HEK293T (cell line): ENCODE data around the gene NR5A1.

Source experiments
- CTCF ChIA-PET: fragments of 350-600 bp; formaldehyde crosslinking; extraction: SDS; loops from one replicate; lab custom pipeline; 2021; ENCODE audit warnings: antibody characterized with exemption, inconsistent platforms; lab: Yijun Ruan, JAX
- POLR2A ChIA-PET: fragments of 350-600 bp; formaldehyde crosslinking; extraction: SDS; loops from one replicate; lab custom pipeline; 2020; ENCODE audit warnings: antibody characterized with exemption, inconsistent platforms; lab: Yijun Ruan, JAX
- DNase-seq: peaks from one replicate; pipeline ENCODE4 v3.0.0; 2012; ENCODE audit warnings: mixed read lengths; ENCODE audit errors: extremely low spot score
- ARNT ChIP-seq: fragments of 450-650 bp; IDR thresholded peaks from 2 replicates; pipeline ENCODE4 v1.6.1; 2017; ENCODE audit warnings: mild to moderate bottlenecking
- BHLHE40 ChIP-seq: fragments of 450-650 bp; IDR thresholded peaks from 2 replicates; pipeline ENCODE4 v1.6.1; 2016; ENCODE audit warnings: mild to moderate bottlenecking, moderate library complexity, borderline replicate concordance
- CTBP1 ChIP-seq: fragments of 450-650 bp; IDR thresholded peaks from 2 replicates; pipeline ENCODE4 v1.6.1; 2016; ENCODE audit warnings: borderline replicate concordance
- ELF4 ChIP-seq: fragments of 450-650 bp; IDR thresholded peaks from 2 replicates; pipeline ENCODE4 v1.6.1; 2017; ENCODE audit warnings: antibody characterized with exemption
- FOXA1 ChIP-seq: fragments of 450-650 bp; IDR thresholded peaks from 2 replicates; pipeline ENCODE4 v1.6.1; 2016; ENCODE audit warnings: mild to moderate bottlenecking
- FOXK2 ChIP-seq: fragments of 450-650 bp; IDR thresholded peaks from 2 replicates; pipeline ENCODE4 v1.6.1; 2016; ENCODE audit warnings: mild to moderate bottlenecking
- FOXM1 ChIP-seq: fragments of 450-650 bp; IDR thresholded peaks from 2 replicates; pipeline ENCODE4 v1.6.1; 2017; ENCODE audit warnings: mild to moderate bottlenecking, borderline replicate concordance
- HDGF ChIP-seq: fragments of 450-650 bp; IDR thresholded peaks from 2 replicates; pipeline ENCODE4 v1.6.1; 2017; ENCODE audit warnings: antibody characterized with exemption, borderline replicate concordance
- L3MBTL2 ChIP-seq: fragments of 450-650 bp; conservative IDR thresholded peaks from 2 replicates; pipeline ENCODE4 v1.6.1; 2016; ENCODE audit warnings: mild to moderate bottlenecking
- LEF1 ChIP-seq: fragments of 450-650 bp; IDR thresholded peaks from 2 replicates; pipeline ENCODE4 v1.6.1; 2017; ENCODE audit warnings: mild to moderate bottlenecking, borderline replicate concordance
- NFRKB ChIP-seq: fragments of 450-650 bp; IDR thresholded peaks from 2 replicates; pipeline ENCODE4 v1.6.1; 2016; ENCODE audit warnings: mild to moderate bottlenecking, moderate library complexity
- PKNOX1 ChIP-seq: fragments of 450-650 bp; IDR thresholded peaks from 2 replicates; pipeline ENCODE4 v1.6.1; 2016
- SP1 ChIP-seq: fragments of 450-650 bp; IDR thresholded peaks from 2 replicates; pipeline ENCODE4 v1.6.1; 2017
- SUZ12 ChIP-seq: fragments of 450-650 bp; IDR thresholded peaks from 2 replicates; pipeline ENCODE4 v1.6.1; 2016; ENCODE audit warnings: mild to moderate bottlenecking
- TARDBP ChIP-seq: fragments of 450-650 bp; IDR thresholded peaks from 2 replicates; pipeline ENCODE4 v1.6.1; 2016
- ZNF384 ChIP-seq: fragments of 450-650 bp; IDR thresholded peaks from 2 replicates; pipeline ENCODE4 v1.6.1; 2016

The NR5A1 gene

GRCh38 chr9:124522121-124523098 lies 15.2 kb upstream of the NR5A1 start:
- TF ChIP-seq SP1 = no peak
- no peak for TF ChIP-seq NFRKB
- no peak for TF ChIP-seq CTBP1
- TF ChIP-seq FOXK2 = no peak
- TF ChIP-seq L3MBTL2 = no peak
- TF ChIP-seq ELF4 = no peak
- TF ChIP-seq TARDBP = no peak
- TF ChIP-seq SUZ12 = no peak
- TF ChIP-seq BHLHE40 = no peak
- no peak for TF ChIP-seq ARNT
- TF ChIP-seq FOXM1 = no peak
- no peak for TF ChIP-seq PKNOX1
- TF ChIP-seq FOXA1 = no peak
- DNase-seq = no peak
- ChIA-PET CTCF (interaction anchor here (0.6 kb wide), 1 partner anchor 298 kb away, joined by 3 read pairs; no protein-coding TSS in a partner anchor), POLR2A (no interaction called here)

GRCh38 chr9:124521142-124521541 lies 13.9 kb upstream of the NR5A1 start:
- TF ChIP-seq CTBP1 (no peak), NFRKB (no peak), SP1 (no peak), ZNF384 (no peak), ARNT (no peak), BHLHE40 (no peak), PKNOX1 (no peak)
- POLR2A ChIA-PET = no interaction called here
- no peak for DNase-seq
- CTCF ChIA-PET = no interaction called here

- CTCF ChIA-PET = no interaction called here
- no peak for DNase-seq
- TF ChIP-seq SP1 (no peak), ELF4 (no peak), LEF1 (no peak), PKNOX1 (no peak), L3MBTL2 (no peak), HDGF (no peak), BHLHE40 (no peak)
- POLR2A ChIA-PET = no interaction called here
Measured at GRCh38 chr9:124520206-124520596, 13.0 kb upstream of the NR5A1 start.

GRCh38 chr9:124518116-124518515 lies 10.9 kb upstream of the NR5A1 start:
- TF ChIP-seq ZNF384 (no peak), LEF1 (no peak), SUZ12 (no peak), CTBP1 (no peak), L3MBTL2 (no peak), FOXM1 (no peak), FOXA1 (no peak)
- DNase-seq = no peak
- CTCF ChIA-PET = interaction anchor here (1.4 kb wide), 1 partner anchor 34 kb away, joined by 3 read pairs; no protein-coding TSS in a partner anchor
- POLR2A ChIA-PET = no interaction called here

GRCh38 chr9:124517600-124517999 lies 10.4 kb upstream of the NR5A1 start:
- no peak for DNase-seq
- CTCF ChIA-PET = interaction anchor here (1.4 kb wide), 1 partner anchor 34 kb away, joined by 3 read pairs; no protein-coding TSS in a partner anchor
- TF ChIP-seq ELF4 = no peak
- no peak for TF ChIP-seq ZNF384
- TF ChIP-seq SUZ12 = no peak
- TF ChIP-seq SP1 = no peak
- TF ChIP-seq CTBP1 = no peak
- no peak for TF ChIP-seq FOXM1
- TF ChIP-seq FOXK2 = no peak
- no peak for TF ChIP-seq PKNOX1
- TF ChIP-seq HDGF = no peak
- no peak for TF ChIP-seq LEF1
- no peak for TF ChIP-seq ARNT
- TF ChIP-seq NFRKB = no peak
- TF ChIP-seq TARDBP = no peak
- no peak for TF ChIP-seq FOXA1
- TF ChIP-seq L3MBTL2 = no peak
- no peak for TF ChIP-seq BHLHE40
- POLR2A ChIA-PET = no interaction called here

GRCh38 chr9:124514874-124515273 lies 7.7 kb upstream of the NR5A1 start:
- no peak for DNase-seq
- ChIA-PET POLR2A (no interaction called here), CTCF (no interaction called here)
- TF ChIP-seq ELF4 (no peak), TARDBP (no peak), CTBP1 (no peak), FOXK2 (no peak), ZNF384 (no peak), L3MBTL2 (no peak), BHLHE40 (no peak), LEF1 (no peak), FOXM1 (no peak), PKNOX1 (no peak), HDGF (no peak), SP1 (no peak), ARNT (no peak)
